T-cell (primary cell): ENCODE measurements around the gene DNAJC25. TPM values are rescaled to one million over a fixed set of nuclear protein-coding genes. Genes with fewer than 3 reads are reported as not detected.

Source experiments
- ATAC-seq, 4 experiments: fragments of 200-7000 bp in 3 of 4; fragments of 150-1000 bp in 1 of 4; cut with Tn5 transposase; replicated peaks in 1 of 4; 1 replicate in 3 of 4; 2 replicates in 1 of 4; pipeline ENCODE4 v1.10.0; 2021; ENCODE audit warnings: moderate library complexity in 3 of 4, mild to moderate bottlenecking in 2 of 4, moderate number of reproducible peaks in 1 of 4
- CTCF ChIA-PET, 2 donors: fragments of 300-600 bp; sonication (Branson Sonifier 250); formaldehyde crosslinking; loops; one replicate each; lab custom pipeline; 2022; ENCODE audit warnings: antibody characterized with exemption in 2 of 2; lab: Charles Lee
- POLR2A ChIA-PET, 2 donors: fragments of 300-600 bp; sonication (Branson Sonifier 250); formaldehyde crosslinking; loops; one replicate each; lab custom pipeline; 2022; ENCODE audit warnings: antibody characterized with exemption in 2 of 2; lab: Charles Lee
- DNase-seq, 35 experiments: peaks; one replicate each; pipeline versions ENCODE4 v3.0.0 to v3.0.0-alpha.2; 2013 to 2023
- H3K27ac ChIP-seq: one replicate; pipeline ENCODE4 v1.5.1; 2013; ENCODE audit warnings: low read length
- H3K27me3 ChIP-seq, 2 experiments: replicated peaks in 1 of 2; 1 replicate in 1 of 2; 2 replicates in 1 of 2; pipeline versions ENCODE4 v1.6.1 to v1.7.0; 2013; ENCODE audit warnings: low read length in 1 of 2, mixed read lengths in 1 of 2; ENCODE audit not compliant: control insufficient read depth in 2 of 2, insufficient read depth in 2 of 2; ENCODE audit errors: extremely low read depth in 1 of 2
- H3K36me3 ChIP-seq, 2 donors: 1 replicate in 1 of 2; 2 replicates in 1 of 2; pipeline versions ENCODE4 v1.6.1 to v1.7.0; 2013; ENCODE audit warnings: low read length in 1 of 2; ENCODE audit not compliant: control insufficient read depth in 2 of 2, insufficient read depth in 1 of 2; ENCODE audit errors: extremely low read depth in 1 of 2
- H3K4me1 ChIP-seq, 2 experiments: 1 replicate in 1 of 2; 2 replicates in 1 of 2; pipeline versions ENCODE4 v1.6.1 to v1.7.0; 2013; ENCODE audit warnings: low read length in 2 of 2, mixed read lengths in 1 of 2; ENCODE audit not compliant: insufficient read depth in 2 of 2, control insufficient read depth in 1 of 2; ENCODE audit errors: extremely low read depth in 1 of 2
- H3K4me3 ChIP-seq, 2 donors: 1 replicate in 1 of 2; 2 replicates in 1 of 2; pipeline versions ENCODE4 v1.5.1 to v1.7.0; 2013; ENCODE audit warnings: mild to moderate bottlenecking in 2 of 2, low read length in 1 of 2, moderate library complexity in 1 of 2; ENCODE audit not compliant: control insufficient read depth in 1 of 2; ENCODE audit errors: extremely low read depth in 1 of 2
- H3K9me3 ChIP-seq: 2 replicates; pipeline ENCODE4 v1.7.0; 2013
- H3K27ac Mint-ChIP-seq, 2 donors: one replicate each; pipeline ENCODE4 v1.8.0; 2020 to 2021; ENCODE audit warnings: mild to moderate bottlenecking in 2 of 2, mixed read lengths in 2 of 2
- H3K27me3 Mint-ChIP-seq, 2 donors: one replicate each; pipeline ENCODE4 v1.8.0; 2021 to 2022; ENCODE audit warnings: mixed read lengths in 2 of 2
- H3K36me3 Mint-ChIP-seq: one replicate; pipeline ENCODE4 v1.8.0; 2021; ENCODE audit warnings: mixed read lengths
- H3K4me1 Mint-ChIP-seq, 3 donors: one replicate each; pipeline ENCODE4 v1.8.0; 2020 to 2022; ENCODE audit warnings: mixed read lengths in 3 of 3, mild to moderate bottlenecking in 1 of 3
- H3K4me3 Mint-ChIP-seq, 3 donors: one replicate each; pipeline ENCODE4 v1.8.0; 2020 to 2022; ENCODE audit warnings: mild to moderate bottlenecking in 3 of 3, mixed read lengths in 3 of 3, moderate library complexity in 3 of 3
- H3K9me3 Mint-ChIP-seq, 3 donors: one replicate each; pipeline ENCODE4 v1.8.0; 2020 to 2022; ENCODE audit warnings: mixed read lengths in 3 of 3
- WGBS: methylation state at CpG from one replicate; pipeline ENCODE4 v1.1.5; 2013; ENCODE audit warnings: missing lambda C conversion rate; ENCODE audit not compliant: insufficient coverage; 5-methylcytosine and 5-hydroxymethylcytosine counted together
- total RNA-seq, 35 experiments: library from RNA in 6 of 35; stranded (reverse) in 6 of 35; fragments of 120-200 nt in 1 of 35; gene quantifications; one replicate each; pipeline versions ENCODE4 v1.2.1 to v1.2.4 and lab custom pipeline; 2013 to 2026

DNAJC25 gene
- total RNA-seq, 5 donors from 2014 or later (not counting 1 experiment from before 2014, with no cell fraction given), result 2.8 to 5.1 (median 3.6) TPM

- Mint-ChIP-seq H3K9me3 (no peaks in the 10 kb centered on the region), H3K4me1 (no peaks in the 10 kb centered on the region), H3K36me3 (peaks cover 26% of the 10 kb centered on the region), H3K4me3 (no peak overlapping the region), H3K27me3 (no peaks in the 10 kb centered on the region), H3K27ac (no peak overlapping the region)
- Histone ChIP-seq H3K27me3 (no peaks in the 10 kb centered on the region), H3K9me3 (no peaks in the 10 kb centered on the region), H3K36me3 (peaks cover 0 to 10% of the 10 kb centered on the region in 2 donors), H3K27ac (no peak overlapping the region), H3K4me3 (no peak overlapping the region), H3K4me1 (no peaks in the 10 kb centered on the region)
- ATAC-seq (no peak), DNase-seq (no peak)
- ChIA-PET POLR2A (interaction anchor here in 1 of 2 donors (0.6 kb wide), 1 partner anchor 28 kb away, joined by 4 read pairs; no protein-coding TSS in a partner anchor), CTCF (interaction anchor here in 1 of 2 donors (0.6 kb wide), 1 partner anchor 529 kb away, joined by 3 read pairs; no protein-coding TSS in a partner anchor)
- 89% methylated on average over 4 of the region's 8 CpGs for WGBS
Measured at GRCh38 chr9:111644195-111644772, 13.2 kb downstream of the DNAJC25 start.

GRCh38 chr9:111645806-111646205, 14.7 kb downstream of the DNAJC25 start:
- no peaks in the 10 kb centered on the region for H3K9me3 ChIP-seq
- POLR2A ChIA-PET, result interaction anchor here in 1 of 2 donors (0.6 kb wide), 1 partner anchor 16 kb away, joined by 5 read pairs; no protein-coding TSS in a partner anchor
- H3K4me1 Mint-ChIP-seq, result no peaks in the 10 kb centered on the region
- H3K4me3 Mint-ChIP-seq, result no peak overlapping the region
- H3K9me3 Mint-ChIP-seq, result no peaks in the 10 kb centered on the region
- no peak overlapping the region for H3K27ac ChIP-seq
- no peak overlapping the region for H3K4me3 ChIP-seq
- H3K27me3 ChIP-seq, result no peaks in the 10 kb centered on the region
- H3K27me3 Mint-ChIP-seq, result no peaks in the 10 kb centered on the region
- peaks cover 0 to 17% of the 10 kb centered on the region in 2 donors for H3K36me3 ChIP-seq
- H3K36me3 Mint-ChIP-seq, result peaks cover 36% of the 10 kb centered on the region
- ATAC-seq, result no peak
- WGBS, result no CpG with 5 or more reads among the region's 1 CpG
- DNase-seq, result no peak
- no peaks in the 10 kb centered on the region for H3K4me1 ChIP-seq
- H3K27ac Mint-ChIP-seq, result no peak overlapping the region
- CTCF ChIA-PET, result interaction anchor here in 1 of 2 donors (0.7 kb wide), 1 partner anchor 431 kb away, joined by 3 read pairs; no protein-coding TSS in a partner anchor

- 100% methylated on average over 1 of the region's 2 CpGs for WGBS
- POLR2A ChIA-PET, result no interaction called here
- peaks cover 36% of the 10 kb centered on the region for H3K36me3 Mint-ChIP-seq
Measured at GRCh38 chr9:111646417-111646816, 15.3 kb downstream of the DNAJC25 start.

GRCh38 chr9:111648066-111648465, 16.9 kb downstream of the DNAJC25 start:
- ATAC-seq (no peak), DNase-seq (no peak)
- Mint-ChIP-seq H3K4me3 (no peak overlapping the region), H3K36me3 (peaks cover 35% of the 10 kb centered on the region), H3K27ac (no peak overlapping the region), H3K9me3 (no peaks in the 10 kb centered on the region), H3K4me1 (no peaks in the 10 kb centered on the region), H3K27me3 (no peaks in the 10 kb centered on the region)
- Histone ChIP-seq H3K4me1 (no peaks in the 10 kb centered on the region), H3K36me3 (peaks cover 0 to 14% of the 10 kb centered on the region in 2 donors), H3K9me3 (no peaks in the 10 kb centered on the region), H3K4me3 (no peak overlapping the region), H3K27me3 (no peaks in the 10 kb centered on the region), H3K27ac (no peak overlapping the region)
- ChIA-PET CTCF (no interaction called here), POLR2A (interaction anchor here in 1 of 2 donors (0.7 kb wide), 1 partner anchor 45 kb away, joined by 3 read pairs; no protein-coding TSS in a partner anchor)
- no CpG with 5 or more reads among the region's 4 CpGs for WGBS

More at GRCh38 chr9:111646417-111646816, 15.3 kb downstream of the DNAJC25 start:
- Mint-ChIP-seq H3K27me3 (no peaks in the 10 kb centered on the region), H3K4me3 (no peak overlapping the region), H3K4me1 (no peaks in the 10 kb centered on the region), H3K27ac (no peak overlapping the region), H3K9me3 (no peaks in the 10 kb centered on the region)
- ATAC-seq (no peak), DNase-seq (no peak)
- Histone ChIP-seq H3K4me3 (no peak overlapping the region), H3K27ac (no peak overlapping the region), H3K27me3 (no peaks in the 10 kb centered on the region), H3K4me1 (no peaks in the 10 kb centered on the region), H3K9me3 (no peaks in the 10 kb centered on the region), H3K36me3 (peaks cover 0 to 17% of the 10 kb centered on the region in 2 donors)
- CTCF ChIA-PET, result no interaction called here

GRCh38 chr9:111649016-111649415, 17.9 kb downstream of the DNAJC25 start:
- Histone ChIP-seq H3K4me1 (no peaks in the 10 kb centered on the region), H3K9me3 (no peaks in the 10 kb centered on the region), H3K27ac (no peak overlapping the region), H3K27me3 (no peaks in the 10 kb centered on the region), H3K4me3 (no peak overlapping the region), H3K36me3 (peaks cover 0 to 16% of the 10 kb centered on the region in 2 donors)
- peaks cover 39% of the 10 kb centered on the region for H3K36me3 Mint-ChIP-seq
- no peaks in the 10 kb centered on the region for H3K27me3 Mint-ChIP-seq
- no peak for DNase-seq
- ChIA-PET POLR2A (no interaction called here), CTCF (no interaction called here)
- no peaks in the 10 kb centered on the region for H3K9me3 Mint-ChIP-seq
- WGBS, result 83% methylated on average over 1 of the region's 4 CpGs
- ATAC-seq, result no peak
- no peak overlapping the region for H3K27ac Mint-ChIP-seq
- H3K4me3 Mint-ChIP-seq, result no peak overlapping the region
- H3K4me1 Mint-ChIP-seq, result no peaks in the 10 kb centered on the region

- ChIA-PET POLR2A (no interaction called here), CTCF (no interaction called here)
- peaks cover 5 to 16% (median 11%) of the 10 kb centered on the region in 3 donors for H3K4me1 Mint-ChIP-seq
- Histone ChIP-seq H3K4me1 (peaks cover 0 to 9% of the 10 kb centered on the region in 2 experiments), H3K27ac (no peak overlapping the region), H3K4me3 (no peak overlapping the region), H3K36me3 (peaks cover 0 to 3% of the 10 kb centered on the region in 2 donors), H3K27me3 (no peaks in the 10 kb centered on the region), H3K9me3 (no peaks in the 10 kb centered on the region)
- DNase-seq, result no peak
- H3K9me3 Mint-ChIP-seq, result no peaks in the 10 kb centered on the region
- no peak for ATAC-seq
- 80% methylated on average over 1 of the region's 6 CpGs for WGBS
- no peaks in the 10 kb centered on the region for H3K27me3 Mint-ChIP-seq
- no peak overlapping the region for H3K27ac Mint-ChIP-seq
- no peak overlapping the region for H3K4me3 Mint-ChIP-seq
- peaks cover 18% of the 10 kb centered on the region for H3K36me3 Mint-ChIP-seq
Measured at GRCh38 chr9:111657051-111657450, 25.9 kb downstream of the DNAJC25 start.
